Fibroblast of the conjunctiva (primary cell): ENCODE measurements around the gene FRAS1.
"Not testable (repeated sequence)": the region's sequence is repeated elsewhere in the genome, so short reads cannot be mapped to it uniquely, and the experiment has no call there.

Experiments
- DNase-seq: peaks from one replicate; pipeline ENCODE4 v3.0.0-alpha.2; 2010; ENCODE audit warnings: low read depth

The FRAS1 gene

DNA sequence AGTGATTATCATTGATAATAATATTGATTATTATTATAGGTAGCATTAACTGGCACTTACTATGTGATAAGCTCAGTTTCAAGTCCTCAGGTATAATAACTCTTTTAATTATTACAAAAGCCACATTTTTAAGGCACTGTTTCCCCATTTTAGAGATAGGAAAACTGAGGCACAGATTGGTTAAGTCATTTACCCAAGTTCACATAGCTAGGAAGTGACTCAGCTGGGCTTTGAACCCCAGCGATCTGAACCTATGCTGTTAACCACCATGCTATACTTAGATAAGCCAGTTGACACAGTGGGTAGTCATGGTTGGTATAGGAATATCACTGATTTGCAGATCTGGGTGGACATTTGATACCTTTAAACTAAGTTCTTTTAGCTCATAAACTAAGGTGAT is 110.4 kb downstream of the FRAS1 start:
- DNase-seq = no peak

DNA sequence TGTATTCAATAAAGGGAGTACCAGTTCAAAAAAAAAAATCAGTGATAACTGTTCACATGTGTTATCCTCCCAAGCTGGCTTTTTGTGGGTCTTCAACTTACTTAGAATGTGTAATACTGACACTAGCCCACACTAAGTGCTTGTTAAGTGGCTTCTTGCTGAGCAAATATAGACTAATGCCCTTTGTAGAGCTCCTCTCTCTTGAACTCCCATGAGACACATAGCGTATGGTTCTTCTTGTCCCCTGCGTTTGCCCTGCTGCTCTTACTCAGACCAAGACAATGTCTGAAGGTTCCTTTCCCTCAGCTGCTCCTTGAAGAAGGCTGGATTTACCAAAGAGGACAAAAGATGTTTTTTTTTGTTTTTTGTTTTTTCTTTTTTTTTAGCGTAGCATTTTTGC is 110.9 kb downstream of the FRAS1 start:
- no peak for DNase-seq

DNA sequence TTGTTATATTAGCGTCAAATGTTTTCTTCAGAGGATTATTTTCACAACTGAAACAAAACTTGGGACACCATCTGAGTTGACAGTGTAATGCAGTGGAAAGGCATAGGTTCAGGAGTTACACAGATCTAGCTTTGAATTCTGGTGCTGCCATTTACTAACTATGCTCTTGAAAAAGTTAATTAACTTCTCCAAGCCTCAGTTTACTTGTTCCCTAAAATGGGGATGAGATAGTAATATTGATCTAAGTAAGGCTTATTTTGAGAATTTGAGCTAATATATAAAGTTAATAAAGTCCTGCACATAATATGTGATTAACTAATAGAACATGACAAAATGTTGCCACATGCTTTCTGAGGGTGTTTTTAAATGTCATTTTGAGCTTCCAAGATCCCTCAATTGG is 112.6 kb downstream of the FRAS1 start:
- no peak for DNase-seq

DNA sequence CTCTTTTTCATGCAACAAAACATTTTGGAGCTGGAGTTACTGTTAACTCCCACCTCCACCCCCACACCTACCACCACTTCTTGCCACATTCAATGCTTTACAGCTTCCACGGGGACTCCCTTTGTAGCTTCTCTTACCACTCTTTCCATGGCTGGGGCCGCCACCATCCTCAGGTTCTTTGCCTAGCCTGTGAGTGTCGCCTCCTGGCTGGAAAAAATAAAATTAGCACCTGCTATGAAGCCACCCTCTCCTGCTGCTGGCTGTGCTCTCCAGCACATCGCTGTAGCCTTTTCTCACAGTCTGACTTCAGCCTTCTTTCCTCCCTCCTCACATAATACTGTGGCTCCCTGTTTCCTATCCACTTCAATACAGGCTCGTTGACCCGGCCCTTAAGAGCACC is 114.4 kb downstream of the FRAS1 start:
- DNase-seq = no peak

DNA sequence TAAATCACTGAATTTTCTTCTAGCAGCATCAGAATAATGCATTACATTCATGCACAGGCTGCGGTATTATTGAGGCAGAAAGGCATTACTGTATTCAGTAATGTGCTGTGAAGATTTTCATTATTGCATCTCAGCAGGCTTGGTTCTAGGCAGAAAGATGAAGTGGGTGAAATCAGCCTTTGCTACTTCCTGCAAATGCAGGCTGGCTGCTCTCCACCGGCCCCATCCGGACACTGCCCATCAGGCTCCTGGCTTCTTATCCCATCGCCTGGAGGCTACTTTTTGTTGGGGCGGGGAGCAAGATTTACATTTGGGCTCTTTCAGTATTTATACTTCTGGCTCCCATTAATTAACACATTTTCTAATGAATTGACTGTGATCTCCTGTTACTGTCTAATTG is 117.8 kb downstream of the FRAS1 start:
- DNase-seq = no peak

DNA sequence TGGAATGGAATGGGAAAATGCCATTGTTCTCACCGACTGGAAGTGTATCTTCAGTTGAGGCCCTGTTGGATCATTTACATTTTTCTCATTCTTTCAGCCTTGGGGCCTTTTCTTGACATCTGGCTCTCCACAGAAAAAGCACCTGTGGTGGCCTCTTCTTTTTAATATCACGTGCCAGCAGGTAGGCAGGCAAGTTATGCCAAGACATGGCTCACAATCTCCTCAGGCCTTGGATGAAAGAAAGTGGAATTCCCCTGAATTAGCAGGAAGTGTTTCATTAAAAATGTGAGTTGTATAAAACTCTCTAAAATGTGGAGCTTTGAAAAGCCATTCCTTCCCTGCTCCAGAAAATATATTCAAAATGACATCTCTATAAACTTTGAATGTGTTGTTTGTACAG is 122.1 kb downstream of the FRAS1 start:
- DNase-seq = no peak

DNA sequence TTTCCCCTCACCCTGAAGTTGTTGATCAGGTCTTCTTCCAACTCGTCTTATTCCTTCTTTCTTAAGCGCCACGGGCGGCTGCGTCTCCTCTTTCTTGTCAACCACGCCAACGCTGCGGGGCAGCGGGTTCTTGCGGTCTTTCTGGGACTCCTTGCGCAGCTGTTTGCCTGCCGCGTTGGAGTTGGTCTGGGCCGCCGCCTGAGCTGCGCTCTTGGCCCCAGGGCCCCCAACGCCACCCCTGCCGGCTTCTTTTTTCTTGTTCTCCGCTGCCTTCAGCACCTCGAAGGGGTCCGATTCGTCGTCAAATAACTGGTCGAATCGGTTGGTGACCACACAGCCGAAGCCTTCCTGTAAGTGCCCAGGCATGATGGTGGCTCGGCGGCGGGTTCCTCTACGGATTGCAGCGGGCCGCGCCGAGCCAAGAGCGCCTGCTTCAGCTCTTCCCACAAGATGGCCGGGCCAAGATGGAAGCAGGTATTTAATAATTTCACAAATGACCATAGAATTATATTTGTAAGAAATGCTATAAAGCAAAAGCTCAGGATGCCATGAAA is 124.6 kb downstream of the FRAS1 start:
- not testable (repeated sequence) for DNase-seq

DNA sequence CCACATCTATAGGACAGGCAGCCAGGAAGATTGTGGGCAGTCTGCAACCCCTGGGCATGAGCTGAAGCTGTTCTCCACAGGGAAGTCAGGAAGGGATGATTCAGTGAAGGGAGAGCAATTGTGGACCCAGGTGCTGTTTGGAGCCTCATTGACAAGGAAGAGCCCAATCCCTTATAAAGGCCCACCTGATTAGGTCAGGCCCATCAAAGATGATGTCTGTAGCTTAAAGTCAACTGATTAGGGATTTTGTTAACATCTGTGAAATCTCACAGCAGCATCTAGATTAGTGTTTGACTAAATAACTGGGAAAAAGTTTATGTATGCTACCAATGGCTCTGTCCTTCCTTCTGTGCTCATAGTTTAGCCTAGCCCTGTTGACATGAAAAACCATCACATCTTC is 127.5 kb downstream of the FRAS1 start:
- no peak for DNase-seq

DNA sequence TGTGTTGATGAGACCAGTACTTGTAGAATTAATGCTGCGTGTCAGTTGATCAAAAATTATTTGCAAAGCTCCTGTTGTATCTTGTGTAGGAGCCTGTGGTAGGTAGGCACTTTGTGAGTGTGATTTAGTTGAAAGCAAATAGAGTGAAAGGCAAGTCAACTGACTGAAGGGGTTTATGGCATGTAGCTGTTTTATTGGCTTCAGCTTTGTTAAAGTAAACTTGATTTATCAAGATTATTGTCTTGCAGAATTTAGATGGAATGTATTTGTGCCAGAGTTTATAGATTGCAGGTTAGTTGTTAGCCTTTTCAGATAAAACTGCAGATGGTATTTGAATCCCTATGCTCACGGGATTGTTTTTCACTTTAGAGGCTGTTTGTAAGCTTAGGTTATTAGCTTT is 128.0 kb downstream of the FRAS1 start:
- no peak for DNase-seq

DNA sequence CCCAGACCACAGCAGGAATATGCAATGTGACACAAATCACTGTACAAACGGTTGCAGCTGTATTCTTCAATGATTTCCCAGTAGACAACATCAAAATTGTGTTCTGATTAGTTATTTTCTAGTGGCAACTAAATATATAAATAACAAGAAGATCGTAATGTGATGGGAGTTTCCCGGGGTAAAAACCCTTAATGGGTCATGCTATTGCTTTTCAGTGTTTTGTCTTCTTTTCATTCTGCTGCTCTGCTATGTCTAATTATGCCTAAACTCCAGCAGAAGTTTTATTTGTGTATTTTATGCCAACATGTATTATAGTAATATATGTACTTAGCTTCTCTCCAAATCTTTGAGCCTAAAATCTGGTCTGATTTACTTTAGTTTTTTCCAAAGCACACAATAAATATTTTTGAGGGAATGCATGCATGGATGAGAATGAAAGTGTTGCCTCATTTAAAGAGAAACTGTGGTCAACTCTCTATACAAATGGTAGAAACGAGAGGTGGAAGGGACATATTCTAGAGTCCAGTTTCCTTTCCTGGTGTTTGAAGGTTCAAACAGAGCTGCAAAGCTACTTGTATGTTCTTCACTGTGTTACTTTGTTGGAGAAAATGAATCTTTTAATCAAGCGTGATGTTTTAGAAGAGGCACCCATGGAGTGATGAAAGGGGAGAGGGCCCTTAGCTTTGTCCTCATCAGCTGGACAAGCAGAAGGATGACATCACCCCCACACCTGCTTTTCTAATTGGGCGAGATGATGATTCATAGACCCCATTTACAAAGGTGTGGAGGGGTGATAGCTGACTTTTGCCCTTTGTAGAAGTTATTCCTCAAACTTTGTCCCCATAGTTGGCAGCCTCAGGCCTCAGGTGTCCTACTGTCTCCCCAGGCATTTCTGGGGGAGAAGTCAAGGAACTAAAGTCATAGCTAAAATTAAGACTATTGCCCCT is 129.7 kb downstream of the FRAS1 start:
- DNase-seq = no peak

DNA sequence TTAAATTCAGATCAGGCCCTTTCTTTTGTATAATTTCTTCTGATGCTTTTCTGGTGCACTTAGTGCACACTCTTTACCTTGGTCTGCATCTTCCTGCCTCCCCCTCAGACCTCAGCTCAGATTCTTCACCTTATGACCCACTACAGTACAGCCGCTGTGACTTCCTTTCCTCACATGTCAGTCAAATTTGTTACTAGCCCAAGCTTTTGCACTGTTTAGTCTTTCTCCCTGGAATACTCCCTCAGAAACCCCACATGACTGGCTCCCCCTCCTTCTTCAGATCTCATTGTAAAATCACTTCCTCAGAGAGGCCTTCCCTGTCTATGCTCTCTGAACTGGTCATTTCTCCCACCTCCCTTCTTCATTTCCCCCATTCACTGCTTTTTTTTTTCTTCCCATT is 132.9 kb downstream of the FRAS1 start:
- DNase-seq = no peak

DNA sequence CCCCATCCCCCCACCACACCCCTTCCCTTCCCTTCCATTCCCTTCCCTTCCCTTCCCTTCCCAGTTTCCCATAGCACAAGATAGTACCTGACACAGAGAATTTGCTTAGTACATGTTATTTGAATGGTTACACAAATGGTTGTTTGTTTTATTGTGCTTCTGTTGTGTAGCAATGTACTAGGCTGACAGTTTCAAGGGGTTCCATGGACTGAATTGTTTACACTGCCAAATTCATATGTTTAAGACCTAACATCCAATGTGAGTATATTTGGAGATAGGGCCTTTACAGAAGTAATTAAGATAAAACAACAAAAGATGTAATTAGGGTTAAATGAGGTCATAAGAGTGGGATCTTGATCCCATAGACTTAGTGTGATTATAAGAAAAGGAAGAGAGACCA is 133.5 kb downstream of the FRAS1 start:
- DNase-seq = no peak

DNA sequence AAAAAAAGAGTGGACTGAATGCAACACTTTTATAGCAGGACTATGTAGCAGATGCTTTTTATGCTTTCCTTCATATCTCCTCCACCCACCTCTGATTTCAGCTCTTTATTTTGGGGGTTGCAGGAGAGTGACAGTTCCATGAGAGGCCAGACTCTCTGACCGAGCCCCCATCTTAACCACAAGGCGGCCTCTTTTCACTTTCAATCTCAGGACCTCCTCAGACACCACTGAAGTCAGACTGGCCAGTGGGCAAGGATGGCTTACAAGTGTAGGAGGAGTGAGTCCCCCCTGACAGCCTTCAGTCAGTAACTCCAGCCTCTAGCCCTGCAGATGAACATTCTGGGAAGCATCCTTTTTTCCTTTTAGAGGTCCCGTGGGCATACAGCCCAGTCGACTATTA is 140.8 kb downstream of the FRAS1 start:
- no peak for DNase-seq

DNA sequence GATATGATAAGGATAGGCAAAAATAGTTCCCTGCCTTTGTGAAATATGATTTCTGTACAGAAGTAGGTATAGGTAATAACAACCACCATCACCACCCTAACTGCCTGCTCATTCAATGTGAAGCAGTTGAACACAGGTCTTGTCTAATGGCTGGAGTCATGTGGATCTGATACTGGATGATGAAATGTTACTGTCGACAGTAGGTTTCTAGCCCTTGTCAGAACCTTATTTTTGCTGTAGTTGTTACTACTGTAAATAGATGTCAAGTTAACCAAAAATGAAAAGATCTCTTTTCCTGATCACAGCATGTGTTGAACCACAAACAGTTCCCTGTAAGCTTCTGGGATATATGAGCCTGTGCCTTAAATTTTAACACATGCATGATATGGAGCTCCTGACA is 142.9 kb downstream of the FRAS1 start:
- no peak for DNase-seq

DNA sequence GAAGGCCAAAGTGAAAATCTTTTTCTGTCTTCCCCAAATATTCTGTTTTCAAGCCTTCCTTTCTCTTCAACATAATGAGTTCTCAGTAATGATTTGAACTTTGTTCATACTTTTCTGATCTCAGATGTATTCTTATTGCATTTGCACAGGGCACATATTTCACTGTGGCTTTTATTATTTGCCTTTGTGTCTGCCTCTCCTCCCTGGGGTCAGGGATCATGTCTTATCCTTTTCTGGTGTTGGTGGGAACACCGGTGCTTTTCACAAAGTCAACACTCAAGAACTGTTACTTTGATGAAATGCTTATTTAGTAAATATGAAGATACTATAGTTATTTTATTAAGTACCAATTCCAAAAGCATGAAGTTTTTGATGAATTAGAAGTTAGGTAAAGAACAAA is 143.8 kb downstream of the FRAS1 start:
- DNase-seq = no peak

DNA sequence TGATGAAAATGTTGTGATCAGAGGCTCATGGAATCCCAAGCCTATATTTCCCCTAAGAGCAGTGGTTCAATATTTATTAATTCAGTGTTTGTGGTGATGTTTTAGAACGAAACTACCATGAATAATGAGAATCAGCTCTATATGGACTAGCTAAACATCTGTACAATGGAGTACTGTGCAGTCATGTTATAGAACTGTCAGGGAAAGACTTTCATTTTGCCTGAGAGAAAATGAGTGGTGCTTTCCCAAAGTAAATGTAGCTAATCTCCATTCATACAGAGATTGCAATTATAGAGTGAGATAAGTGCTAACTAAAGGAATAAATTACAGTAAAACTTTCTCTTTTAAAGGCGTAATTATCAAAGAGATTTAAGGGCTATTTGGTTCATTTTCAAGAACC is 147.1 kb downstream of the FRAS1 start:
- DNase-seq = no peak

DNA sequence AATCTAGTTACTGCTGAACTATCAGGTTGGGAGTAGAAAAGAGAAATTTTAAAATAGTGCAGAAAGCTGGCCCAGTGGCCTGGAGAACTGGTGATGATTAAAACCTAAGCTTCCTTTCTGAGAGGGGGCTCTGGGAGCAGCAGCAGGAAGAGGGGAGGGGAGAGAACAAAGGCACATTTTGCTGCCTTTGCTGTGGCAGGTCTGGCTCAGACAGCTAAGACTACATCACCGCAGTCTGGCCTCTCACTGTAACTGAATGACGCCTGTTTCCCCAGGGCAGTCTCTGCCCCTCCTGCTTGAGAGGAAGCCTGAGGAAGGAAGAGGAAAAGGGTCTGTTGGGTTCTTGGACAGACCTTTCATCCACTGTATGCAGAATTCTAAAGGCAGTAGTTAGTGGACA is 148.5 kb downstream of the FRAS1 start:
- no peak for DNase-seq

DNA sequence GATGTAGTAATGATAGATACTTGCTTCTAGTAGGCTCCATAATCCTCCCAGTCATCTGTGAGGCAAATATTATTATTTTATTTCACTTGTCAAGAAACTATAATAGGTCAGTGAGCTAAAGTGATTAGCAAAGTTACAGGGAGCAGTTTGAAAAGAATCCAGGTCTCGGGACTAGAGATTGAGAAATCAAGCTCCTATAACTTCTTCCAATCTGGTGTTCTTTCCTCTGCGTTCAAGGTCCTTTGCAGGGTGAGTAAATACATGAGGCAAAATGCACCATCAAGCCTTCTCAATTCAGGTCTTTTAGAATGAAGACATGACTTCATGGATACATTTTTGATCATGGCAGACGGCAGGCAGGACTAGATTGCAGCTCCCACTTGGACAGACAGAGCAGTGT is 150.4 kb downstream of the FRAS1 start:
- no peak for DNase-seq

DNA sequence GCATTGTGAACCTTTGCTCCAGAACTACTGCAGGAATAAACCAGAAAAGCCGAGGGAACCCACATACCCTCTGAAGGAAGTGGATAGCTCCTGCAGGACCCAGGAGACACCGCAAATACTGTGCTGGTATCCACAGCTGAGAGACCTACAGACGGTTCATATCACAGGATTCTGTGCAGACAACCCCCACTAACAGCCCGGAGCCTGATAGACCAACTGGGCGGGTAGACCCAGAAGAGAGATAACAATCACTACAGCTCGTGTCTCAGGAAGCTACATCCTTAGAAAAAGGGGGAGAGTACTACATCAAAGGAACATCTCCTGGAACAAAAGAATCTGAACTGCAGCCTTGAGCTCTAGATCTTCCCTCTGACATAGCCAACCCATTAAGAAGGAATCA is 150.8 kb downstream of the FRAS1 start:
- no peak for DNase-seq

DNA sequence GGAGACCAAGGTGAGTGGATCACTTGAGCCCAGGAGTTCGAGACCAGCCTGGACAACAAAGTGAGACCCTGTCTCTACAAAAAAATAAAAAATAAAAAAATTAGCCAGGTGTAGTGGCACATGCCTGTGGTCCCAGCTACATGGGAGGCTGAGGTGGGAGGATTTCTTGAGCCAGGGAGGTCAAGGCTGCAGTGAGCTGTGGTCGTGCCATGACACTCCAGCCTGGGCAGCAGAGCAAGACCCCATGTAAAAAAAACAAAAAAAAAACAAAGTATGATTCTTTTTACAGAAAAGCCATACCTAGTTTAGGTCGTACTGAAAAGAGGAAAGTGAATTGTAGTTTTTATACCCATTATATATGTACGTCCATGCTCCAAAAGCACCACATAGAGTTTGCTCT is 151.8 kb downstream of the FRAS1 start:
- not testable (repeated sequence) for DNase-seq

DNA sequence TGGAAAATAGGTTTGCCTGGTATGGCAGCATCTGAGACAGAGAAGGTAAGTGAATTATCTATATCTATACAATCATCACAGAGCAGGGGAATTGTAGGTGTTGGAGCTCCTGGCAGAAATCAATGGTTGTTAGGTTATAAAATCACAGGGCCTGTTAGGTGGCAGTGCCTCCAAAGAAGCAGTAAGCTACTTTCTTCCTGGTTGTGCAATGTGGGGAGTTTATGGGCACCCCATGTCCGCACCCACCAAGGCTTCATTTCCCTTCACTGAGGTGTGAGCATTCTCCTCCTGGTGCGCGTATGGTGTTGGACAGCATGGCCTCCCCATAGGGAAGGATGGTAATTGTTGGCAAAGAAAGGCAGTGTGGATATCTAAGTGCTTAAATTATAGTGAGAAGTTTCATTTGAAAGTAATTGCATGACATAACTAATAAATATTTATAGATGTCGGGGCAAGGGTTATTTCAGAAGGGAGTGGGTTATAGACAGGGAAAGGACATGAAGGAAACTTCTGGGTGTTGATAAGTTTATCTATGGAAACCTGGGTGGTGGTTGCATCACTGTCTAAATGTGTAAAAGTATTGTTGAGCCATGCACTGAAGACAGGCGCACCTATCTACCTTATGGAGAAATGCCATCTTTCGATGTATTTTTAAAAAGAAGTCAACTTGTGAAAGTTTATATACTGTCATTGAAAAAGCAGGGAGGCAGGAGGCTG is 153.7 kb downstream of the FRAS1 start:
- no peak for DNase-seq

DNA sequence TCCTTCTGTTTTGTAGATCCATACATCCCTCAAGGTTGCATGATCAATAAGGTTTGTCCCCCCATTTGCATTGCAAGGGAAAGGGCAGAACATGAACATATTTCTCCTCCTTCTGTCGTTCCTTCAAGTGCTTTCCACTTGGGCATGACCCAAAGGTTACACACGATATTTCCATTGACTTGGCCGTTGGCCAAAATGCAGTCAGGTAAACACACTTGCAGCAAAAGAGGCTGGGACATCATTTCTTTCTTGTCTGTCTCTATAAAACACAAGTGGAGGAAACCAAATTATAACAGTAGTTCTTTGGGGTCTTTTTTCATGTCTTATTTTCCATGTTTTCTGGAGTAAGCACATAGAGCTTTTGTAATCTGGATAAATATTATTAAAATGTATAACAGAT is 156.1 kb downstream of the FRAS1 start:
- DNase-seq = no peak

DNA sequence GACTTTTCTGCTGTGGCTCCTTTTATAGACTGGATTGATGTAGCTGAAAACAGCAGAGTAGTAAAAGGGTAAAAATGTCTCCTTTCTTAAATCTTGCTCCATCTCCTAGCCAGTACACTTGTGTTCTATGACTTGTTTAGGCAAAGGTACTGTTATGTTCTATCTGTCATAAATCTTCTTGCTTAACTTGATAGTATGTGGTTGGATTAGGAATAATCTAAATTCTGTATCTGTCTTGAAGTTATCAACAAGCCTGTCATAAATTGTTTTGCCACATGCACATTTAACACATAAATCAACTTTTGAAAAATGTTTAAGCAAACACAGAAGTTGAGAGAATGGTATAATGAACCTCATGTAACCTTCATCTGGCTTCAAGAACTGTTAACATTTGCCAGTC is 157.0 kb downstream of the FRAS1 start:
- no peak for DNase-seq
